GM23248 (cell line): ENCODE measurements around the gene CMTR1.

Source experiments
- EZH2 ChIP-seq: fragments of 200-600 bp; sonication (generic); IDR thresholded peaks from 2 replicates; pipeline ENCODE4 v1.6.1; 2018; ENCODE audit warnings: antibody characterized with exemption, mild to moderate bottlenecking; ENCODE audit not compliant: insufficient read depth, poor library complexity, severe bottlenecking
- EZH2phosphoT487 ChIP-seq: fragments of 200-600 bp; sonication (generic); IDR thresholded peaks from 2 replicates; pipeline ENCODE4 v1.6.1; 2018; ENCODE audit warnings: antibody characterized with exemption, moderate library complexity, mild to moderate bottlenecking, low read depth; ENCODE audit not compliant: insufficient read depth

- TF ChIP-seq EZH2 (no peak), EZH2phosphoT487 (no peak)
Measured at GRCh38 chr6:37503309-37503965, 70.4 kb downstream of the CMTR1 start.
